NOMO-1 treated with dmso at 0.1 percent for 144 hours (cell line): ENCODE measurements around the gene CYSLTR2.
"Not testable (repeated sequence)": the region's sequence is repeated elsewhere in the genome, so short reads cannot be mapped to it uniquely, and the experiment has no call there.

ENCODE experiments used
- DNase-seq: peaks from one replicate; lab custom pipeline; 2025; ENCODE audit not compliant: unreplicated experiment; lab: John Stamatoyannopoulos, UW

Gene CYSLTR2

GRCh38 chr13:48644951-48645350 is 8.8 kb upstream of the CYSLTR2 start:
- no peak for DNase-seq

GRCh38 chr13:48645845-48646244 is 7.9 kb upstream of the CYSLTR2 start:
- DNase-seq, result no peak

DNA sequence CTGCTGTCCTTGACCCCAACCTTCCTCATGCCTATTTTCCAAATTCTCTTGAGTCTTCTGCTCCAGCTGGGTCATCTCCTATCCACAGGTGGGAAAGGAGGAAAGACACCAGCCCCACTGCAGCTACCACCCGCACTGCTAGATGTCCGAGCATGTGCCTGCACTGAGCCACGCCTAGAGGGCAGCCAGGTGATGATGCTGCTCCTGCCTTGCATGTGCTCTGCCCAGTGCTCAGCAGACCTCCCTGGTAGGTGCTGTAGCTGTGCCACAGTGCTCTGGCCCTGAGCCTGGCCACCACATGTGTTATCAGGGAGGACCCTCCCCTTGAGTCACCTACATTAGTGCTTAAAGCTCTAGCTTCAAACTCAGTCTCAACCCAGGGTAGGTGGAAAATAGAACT is 6.9 kb upstream of the CYSLTR2 start:
- no peak for DNase-seq

DNA sequence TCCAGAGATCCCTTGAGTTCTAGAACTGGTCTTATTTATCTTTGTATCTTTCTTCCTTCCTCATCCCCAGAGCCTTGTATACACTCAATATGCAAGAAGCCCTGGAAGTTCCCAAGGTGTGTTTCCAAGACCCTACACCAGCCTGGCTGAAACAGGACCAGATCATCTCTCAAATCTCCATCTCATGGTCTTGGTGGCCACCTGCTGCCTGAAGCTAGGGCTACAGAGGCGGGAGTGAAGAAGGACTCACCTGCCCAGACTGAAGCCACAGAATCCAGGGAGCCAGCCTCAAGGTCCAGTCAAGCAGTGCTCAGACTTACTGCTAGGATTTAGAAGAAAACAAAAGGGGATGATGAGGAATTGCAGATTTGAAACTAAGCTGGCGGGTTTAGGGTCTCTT is 6.1 kb upstream of the CYSLTR2 start:
- DNase-seq, result no peak

GRCh38 chr13:48648446-48648845 is 5.3 kb upstream of the CYSLTR2 start:
- DNase-seq, result no peak

GRCh38 chr13:48652851-48653471 is 768 bp upstream of the CYSLTR2 start:
- DNase-seq, result no peak

DNA sequence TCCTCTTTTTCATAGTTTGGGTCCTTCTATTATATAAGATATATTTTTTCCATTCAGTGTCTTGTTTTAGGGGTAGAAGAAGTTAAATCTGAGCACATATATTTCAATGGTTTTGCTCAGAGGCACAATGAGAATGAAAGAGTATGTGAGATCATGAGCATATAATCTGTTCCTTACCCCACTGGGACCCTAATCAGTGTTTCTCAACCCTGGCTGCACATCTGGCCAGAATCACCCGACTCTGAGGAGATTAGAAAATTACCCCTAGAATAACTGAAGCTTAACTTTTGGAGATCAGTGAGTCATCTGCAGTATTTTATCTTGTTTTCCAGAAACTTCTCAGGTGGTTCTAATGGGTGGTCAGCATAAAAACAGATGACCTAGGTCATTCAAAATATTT is 782 bp downstream of the CYSLTR2 start:
- no peak for DNase-seq

GRCh38 chr13:48655291-48655690 is 1.6 kb downstream of the CYSLTR2 start:
- DNase-seq, result no peak

DNA sequence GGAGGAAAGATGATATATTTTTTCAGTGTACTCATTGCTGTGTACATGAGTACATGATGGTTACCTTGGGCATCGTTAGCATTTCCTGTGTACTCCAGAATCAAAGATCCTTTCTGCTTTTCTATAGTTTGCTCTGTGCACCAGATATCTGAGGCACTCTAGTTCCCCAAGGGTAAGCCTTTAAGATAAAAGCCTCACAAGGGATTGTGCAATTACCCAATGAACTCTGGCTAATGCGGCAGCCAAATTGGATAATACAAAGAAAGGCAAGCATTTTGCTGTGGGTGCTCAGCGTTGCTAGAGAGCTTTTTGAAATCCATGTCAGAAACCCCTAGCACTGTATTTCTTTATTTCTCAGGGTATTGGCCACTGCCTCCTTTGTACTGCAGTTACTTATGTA is 2.9 kb downstream of the CYSLTR2 start:
- DNase-seq, result no peak

GRCh38 chr13:48660361-48661076 is 6.8 kb downstream of the CYSLTR2 start:
- peak; percentile 86 for DNase-seq

- DNase-seq, result no peak
These were observed 7.4 kb downstream of the CYSLTR2 start for GRCh38 chr13:48661107-48661506.

DNA sequence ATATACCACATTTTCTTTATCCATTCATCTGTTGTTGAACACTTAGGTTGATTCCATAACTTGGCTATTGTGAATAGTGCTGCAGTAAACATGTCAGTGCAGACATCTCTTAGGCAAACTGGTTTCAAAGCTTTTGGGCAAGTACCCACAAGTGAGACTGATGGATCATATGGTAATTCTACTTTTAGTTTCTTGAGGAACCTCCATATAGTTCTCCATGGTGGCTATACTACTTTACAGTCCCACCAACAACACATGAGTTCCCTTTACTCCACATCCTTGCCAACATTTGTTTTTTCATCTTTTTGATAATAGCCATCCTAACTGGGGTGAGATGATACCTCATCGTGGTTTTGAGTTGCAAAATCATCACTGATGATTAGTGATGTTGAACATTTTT is 8.5 kb downstream of the CYSLTR2 start:
- no peak for DNase-seq

DNA sequence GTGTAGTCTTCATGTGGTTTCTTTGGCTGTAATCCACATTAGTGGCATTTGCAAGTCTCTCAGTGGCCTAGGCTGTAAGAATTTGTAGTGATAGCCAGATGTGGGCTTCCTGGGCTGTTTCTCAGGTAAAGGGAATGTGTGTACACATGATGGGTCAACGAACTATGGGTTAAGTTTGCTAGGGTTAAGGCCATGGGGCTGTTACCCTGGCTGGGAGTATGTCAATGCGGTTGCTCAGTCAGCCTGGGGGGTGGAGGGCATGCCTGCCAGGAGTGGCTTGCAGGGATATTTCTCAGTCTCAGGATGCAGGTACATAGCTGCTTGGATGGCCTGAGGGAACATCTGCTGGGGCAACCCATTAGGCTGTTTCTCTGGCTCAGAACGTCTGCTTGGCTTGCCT is 13.4 kb downstream of the CYSLTR2 start:
- no peak for DNase-seq

GRCh38 chr13:48671421-48671820 is 17.7 kb downstream of the CYSLTR2 start:
- DNase-seq, result not testable (repeated sequence)

GRCh38 chr13:48675247-48675646 is 21.5 kb downstream of the CYSLTR2 start:
- no peak for DNase-seq

GRCh38 chr13:48678316-48678715 is 24.6 kb downstream of the CYSLTR2 start:
- DNase-seq, result no peak

DNA sequence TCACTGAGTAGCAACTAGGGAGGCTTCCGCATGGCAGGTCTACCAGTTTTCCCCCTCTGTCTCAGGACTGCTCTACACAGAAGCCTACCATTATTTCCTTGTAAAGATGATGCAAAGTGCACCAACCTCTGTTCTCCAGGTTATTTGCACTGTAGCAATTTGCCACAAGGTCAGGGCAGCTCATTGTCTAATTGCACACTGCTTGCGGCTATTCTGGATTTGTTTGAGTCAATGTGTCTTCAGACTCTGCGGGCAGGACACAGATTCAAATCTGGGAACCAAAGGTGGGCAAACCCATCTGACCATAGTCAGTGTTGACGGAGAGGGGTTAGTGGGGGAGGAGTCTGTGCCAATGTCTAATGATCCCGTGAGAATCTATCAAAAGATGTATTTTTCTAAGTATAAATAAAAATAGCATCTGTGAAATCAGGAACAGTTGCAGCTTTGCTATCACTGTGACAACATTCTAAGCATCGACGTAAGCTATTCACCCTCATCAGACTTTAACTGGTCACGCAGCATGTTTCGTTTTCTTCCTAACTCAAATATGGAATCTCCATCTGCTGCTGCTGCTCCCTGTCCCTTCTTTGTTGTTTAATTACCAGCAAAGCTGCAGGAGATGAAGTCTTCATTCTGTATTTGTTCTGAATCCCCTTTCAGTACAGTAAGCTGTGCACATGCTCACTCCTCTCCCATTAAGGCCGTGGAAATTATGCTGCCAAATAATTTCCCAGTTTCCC is 26.4 kb downstream of the CYSLTR2 start:
- no peak for DNase-seq

- DNase-seq, result no peak
These were observed 27.1 kb downstream of the CYSLTR2 start for GRCh38 chr13:48680756-48681392.

DNA sequence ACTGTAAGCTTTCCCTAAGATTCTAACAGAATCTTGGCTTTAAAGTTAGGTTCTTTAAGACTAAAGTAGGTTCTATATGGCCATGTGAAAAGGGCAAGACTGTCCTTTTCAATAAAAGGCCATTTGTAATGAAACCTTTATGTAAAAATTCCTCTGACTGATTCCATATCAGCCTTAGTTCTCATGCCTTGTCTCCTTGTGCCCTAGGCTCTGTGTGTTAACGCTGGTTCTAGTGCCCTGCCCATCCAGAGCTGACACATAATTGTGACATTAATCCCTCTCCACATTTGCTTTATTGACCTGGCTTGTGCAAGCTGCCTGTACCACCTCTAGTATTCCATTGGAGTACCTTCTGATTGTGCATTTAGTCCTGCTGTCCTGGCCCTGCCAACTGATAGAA is 28.2 kb downstream of the CYSLTR2 start:
- no peak for DNase-seq

DNA sequence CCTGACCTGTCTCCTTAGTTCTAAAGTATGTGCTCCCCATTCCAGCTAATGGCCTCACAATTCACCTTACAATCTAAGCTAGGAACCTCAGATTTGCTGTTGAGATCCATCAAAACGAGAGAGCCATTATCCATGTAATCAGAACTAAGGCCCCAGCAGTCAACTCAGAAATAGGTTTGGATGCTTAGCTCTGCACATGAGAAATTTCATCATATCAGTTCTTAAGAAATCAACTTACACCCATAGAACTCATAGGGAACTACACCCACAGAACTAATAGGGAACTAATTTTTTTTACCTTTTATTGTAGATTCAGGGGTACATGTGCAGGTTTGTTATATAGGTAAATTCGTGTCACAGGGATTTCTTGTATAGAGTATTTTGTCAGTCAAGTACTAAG is 28.7 kb downstream of the CYSLTR2 start:
- no peak for DNase-seq

DNA sequence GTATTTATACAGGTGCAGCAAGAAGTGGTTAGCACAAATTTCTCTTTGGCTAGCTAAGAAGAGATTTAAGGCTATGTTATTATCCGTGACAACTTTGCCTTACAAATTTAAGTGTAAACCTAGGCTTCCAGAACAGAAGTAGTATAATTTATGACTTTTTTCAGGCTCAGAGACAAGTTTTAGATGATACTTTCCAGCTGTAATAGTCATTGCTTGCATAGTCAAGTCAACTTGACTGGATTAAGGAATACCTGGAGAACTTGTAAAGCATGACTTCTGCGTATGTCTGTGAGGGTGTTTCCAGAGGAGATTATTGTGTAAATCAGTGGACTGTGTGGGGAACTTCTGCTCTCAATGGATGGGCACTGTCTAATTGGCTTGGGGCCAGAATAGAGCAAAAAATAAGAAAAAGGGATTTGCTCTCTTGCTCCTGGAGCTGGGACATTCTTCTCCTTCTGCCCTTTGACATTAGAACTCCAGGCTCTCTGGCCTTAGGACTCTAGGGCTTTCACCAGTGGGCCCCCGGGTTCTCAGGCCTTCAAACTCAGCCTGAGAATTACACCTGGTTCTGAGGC is 33.0 kb downstream of the CYSLTR2 start:
- no peak for DNase-seq
